Caco-2 (cell line): ENCODE data around the gene MAST4. TPM values are rescaled to one million over a fixed set of nuclear protein-coding genes. Genes with fewer than 3 reads are reported as not detected.

ENCODE experiments used
- BruUV-seq: library from RNA; stranded (reverse); fragments of 400-500 nt; replicated peaks from 2 replicates; lab custom pipeline; 2021; lab: Mats Ljungman, UMichigan
- CTCF ChIA-PET: fragments of 300-600 bp; sonication (Branson Sonifier 250); formaldehyde crosslinking; loops from one replicate; lab custom pipeline; 2022; ENCODE audit warnings: antibody characterized with exemption; lab: Charles Lee
- POLR2A ChIA-PET: fragments of 300-600 bp; sonication (Branson Sonifier 250); formaldehyde crosslinking; loops from one replicate; lab custom pipeline; 2022; ENCODE audit warnings: antibody characterized with exemption; lab: Charles Lee
- DNase-seq, 2 experiments: peaks; one replicate each; pipeline versions ENCODE4 v3.0.0 to v3.0.0-alpha.2; 2020 to 2022
- H3K27me3 ChIP-seq: replicated peaks from 2 replicates; pipeline ENCODE4 v1.6.0; 2011; ENCODE audit warnings: low read length; ENCODE audit not compliant: control insufficient read depth, insufficient read depth
- H3K36me3 ChIP-seq: 2 replicates; pipeline ENCODE4 v1.5.1; 2011; ENCODE audit warnings: low read length; ENCODE audit not compliant: control insufficient read depth, insufficient read depth
- H3K4me1 ChIP-seq: fragments of 250-450 bp; sonication (Bioruptor Pico); 2 replicates; pipeline ENCODE4 v1.5.1; 2020; ENCODE audit warnings: mild to moderate bottlenecking
- H3K4me3 ChIP-seq: 2 replicates; pipeline ENCODE4 v1.5.1; 2011; ENCODE audit warnings: low read depth, mild to moderate bottlenecking, control low read depth, low read length
- H3K9me3 ChIP-seq: fragments of 250-450 bp; sonication (Bioruptor Pico); 2 replicates; pipeline ENCODE4 v1.5.1; 2020; ENCODE audit warnings: mild to moderate bottlenecking, moderate library complexity
- H3K27ac Mint-ChIP-seq: one replicate; pipeline ENCODE4 v1.8.0; 2022; ENCODE audit warnings: mixed read lengths; ENCODE audit not compliant: unreplicated experiment
- H3K27me3 Mint-ChIP-seq: one replicate; pipeline ENCODE4 v1.8.0; 2022; ENCODE audit warnings: mixed read lengths; ENCODE audit not compliant: insufficient read depth, unreplicated experiment
- H3K36me3 Mint-ChIP-seq: one replicate; pipeline ENCODE4 v1.8.0; 2022; ENCODE audit warnings: mild to moderate bottlenecking, mixed read lengths; ENCODE audit not compliant: insufficient read depth, unreplicated experiment
- H3K4me1 Mint-ChIP-seq: one replicate; pipeline ENCODE4 v1.8.0; 2022; ENCODE audit warnings: low read depth, mixed read lengths; ENCODE audit not compliant: unreplicated experiment
- H3K4me3 Mint-ChIP-seq: one replicate; pipeline ENCODE4 v1.8.0; 2022; ENCODE audit warnings: mild to moderate bottlenecking, moderate library complexity, mixed read lengths; ENCODE audit not compliant: unreplicated experiment
- H3K9me3 Mint-ChIP-seq: one replicate; pipeline ENCODE4 v1.8.0; 2022; ENCODE audit warnings: mixed read lengths; ENCODE audit not compliant: unreplicated experiment
- intact Hi-C: fragments of 100-400 bp; cut with micrococcal nuclease; formaldehyde crosslinking; loops from one replicate; pipeline ENCODE4 v1.10.0; 2022; ENCODE audit not compliant: unreplicated experiment
- total RNA-seq: library from RNA; stranded (reverse); gene quantifications from 2 replicates; pipeline ENCODE4 v1.2.3, GENCODE V29; 2022
- TF ChIP-seq, protein P1 (sequence below), 2 experiments: fragments of 200-600 bp in 1 of 2; IDR thresholded peaks; 1 replicate in 1 of 2; 2 replicates in 1 of 2; pipeline versions ENCODE4 v1.5.1 to v1.8.0; 2011 to 2022; ENCODE audit warnings: antibody characterized with exemption in 1 of 2, control low read depth in 1 of 2, inconsistent platforms in 1 of 2, low read depth in 1 of 2, low read length in 1 of 2, mild to moderate bottlenecking in 1 of 2, moderate library complexity in 1 of 2; ENCODE audit not compliant: insufficient read depth in 1 of 2, severe bottlenecking in 1 of 2, unreplicated experiment in 1 of 2

The MAST4 gene
- total RNA-seq, 1 experiment from 2014 or later, result 17.8 TPM

DNA sequence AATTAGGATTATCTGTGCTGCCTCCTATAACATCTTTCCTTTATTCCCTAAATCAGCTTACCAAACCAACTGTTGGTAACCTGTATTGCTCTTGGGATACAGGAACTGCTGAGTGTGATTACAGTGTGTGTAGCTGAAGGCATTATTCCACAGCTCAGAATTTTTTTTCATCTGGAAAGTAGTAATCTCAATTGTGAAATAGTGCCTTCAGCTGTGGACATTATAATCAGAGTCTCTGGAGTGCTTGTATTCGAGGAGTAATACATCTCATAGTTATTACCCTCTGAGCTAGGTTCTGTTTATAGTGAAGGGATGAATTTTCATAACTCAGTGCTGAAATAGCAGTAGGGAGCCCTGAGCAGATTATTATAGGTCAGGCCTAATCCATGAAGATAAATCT, 199.5 kb downstream of the MAST4 start:
- ChIA-PET POLR2A (no interaction called here), CTCF (interaction anchor here (1.1 kb wide), 1 partner anchor 489 kb away, joined by 3 read pairs; no protein-coding TSS in a partner anchor)
- Mint-ChIP-seq H3K4me3 (no peak overlapping the region), H3K36me3 (no peaks in the 10 kb centered on the region), H3K9me3 (no peaks in the 10 kb centered on the region), H3K4me1 (peaks cover 4% of the 10 kb centered on the region), H3K27me3 (peaks cover 21% of the 10 kb centered on the region), H3K27ac (no peak overlapping the region)
- TF ChIP-seq, protein P1, sequence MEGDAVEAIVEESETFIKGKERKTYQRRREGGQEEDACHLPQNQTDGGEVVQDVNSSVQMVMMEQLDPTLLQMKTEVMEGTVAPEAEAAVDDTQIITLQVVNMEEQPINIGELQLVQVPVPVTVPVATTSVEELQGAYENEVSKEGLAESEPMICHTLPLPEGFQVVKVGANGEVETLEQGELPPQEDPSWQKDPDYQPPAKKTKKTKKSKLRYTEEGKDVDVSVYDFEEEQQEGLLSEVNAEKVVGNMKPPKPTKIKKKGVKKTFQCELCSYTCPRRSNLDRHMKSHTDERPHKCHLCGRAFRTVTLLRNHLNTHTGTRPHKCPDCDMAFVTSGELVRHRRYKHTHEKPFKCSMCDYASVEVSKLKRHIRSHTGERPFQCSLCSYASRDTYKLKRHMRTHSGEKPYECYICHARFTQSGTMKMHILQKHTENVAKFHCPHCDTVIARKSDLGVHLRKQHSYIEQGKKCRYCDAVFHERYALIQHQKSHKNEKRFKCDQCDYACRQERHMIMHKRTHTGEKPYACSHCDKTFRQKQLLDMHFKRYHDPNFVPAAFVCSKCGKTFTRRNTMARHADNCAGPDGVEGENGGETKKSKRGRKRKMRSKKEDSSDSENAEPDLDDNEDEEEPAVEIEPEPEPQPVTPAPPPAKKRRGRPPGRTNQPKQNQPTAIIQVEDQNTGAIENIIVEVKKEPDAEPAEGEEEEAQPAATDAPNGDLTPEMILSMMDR (IDR thresholded peaks at IDR 0.05; ENCODE audit: insufficient read depth in 1 of 2, low read depth in 1 of 2, low read length in 1 of 2, severe bottlenecking in 1 of 2, unreplicated experiment in 1 of 2), result no peak
- BruUV-seq, result no TSS peak
- Histone ChIP-seq H3K36me3 (no peaks in the 10 kb centered on the region), H3K4me1 (peaks cover 4% of the 10 kb centered on the region; the same call in 1 of the 2 replicates), H3K27me3 (no peaks in the 10 kb centered on the region), H3K9me3 (no peaks in the 10 kb centered on the region), H3K4me3 (no peak overlapping the region)
- intact Hi-C loops, result no loop called here
- no peak for DNase-seq

DNA sequence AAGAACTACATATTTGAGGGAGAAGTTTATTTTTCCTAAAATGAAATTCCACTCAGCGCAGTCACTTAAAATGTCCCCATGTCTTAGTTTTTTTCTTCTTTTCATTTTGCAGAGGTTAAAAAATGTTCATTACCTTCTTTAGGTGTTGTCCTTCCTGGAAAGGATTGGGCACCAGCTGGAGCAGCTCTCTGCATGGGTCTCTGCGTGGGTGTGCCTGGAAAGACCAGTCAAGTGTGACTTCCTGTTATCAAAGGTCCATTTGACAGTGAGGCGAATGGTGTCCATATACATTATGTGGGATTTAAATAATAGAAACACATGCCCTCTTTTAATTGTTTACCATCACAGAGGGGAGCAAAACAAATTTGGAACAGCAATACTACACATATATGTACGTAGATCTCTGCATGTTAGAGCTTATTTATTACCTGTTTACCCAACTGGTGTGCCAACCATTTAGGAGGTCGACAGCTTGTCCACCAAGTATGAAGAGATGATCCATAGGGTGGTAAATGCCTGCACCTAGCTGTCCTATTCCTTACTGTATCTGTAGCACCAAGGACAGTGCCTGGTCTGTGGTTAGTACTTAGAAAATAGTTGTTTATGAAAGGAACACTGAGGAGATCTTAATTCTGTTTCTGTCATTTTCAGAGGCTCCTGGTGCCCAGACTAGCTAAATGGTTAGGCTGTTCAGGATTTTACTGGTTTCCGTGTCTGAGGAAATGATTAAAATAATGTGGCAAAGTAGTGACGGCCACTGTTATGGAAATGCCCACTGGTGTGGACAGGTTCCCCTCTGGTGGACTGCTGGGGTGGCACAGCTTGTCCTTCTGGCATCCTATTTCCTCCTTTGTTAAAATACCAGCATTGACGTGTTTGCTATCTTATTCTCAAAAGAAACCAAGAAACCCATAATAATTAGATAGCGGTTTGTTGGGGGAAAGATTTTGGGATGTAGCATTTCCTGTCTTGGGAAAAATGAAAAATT, 200.4 kb downstream of the MAST4 start:
- BruUV-seq, result no TSS peak
- POLR2A ChIA-PET, result no interaction called here
- no peaks in the 10 kb centered on the region for H3K9me3 ChIP-seq
- no peak overlapping the region for H3K4me3 ChIP-seq
- no peaks in the 10 kb centered on the region for H3K27me3 ChIP-seq
- TF ChIP-seq, protein P1 (IDR thresholded peaks at IDR 0.05; ENCODE audit: insufficient read depth in 1 of 2, low read depth in 1 of 2, low read length in 1 of 2, severe bottlenecking in 1 of 2, unreplicated experiment in 1 of 2), result peak in 1 of 2 experiments; percentile 11
- peak in 1 of 2 experiments; percentile 5 for DNase-seq
- intact Hi-C loops, result loop anchor here (1.0 kb wide), 1 partner anchor 489 kb away; no protein-coding TSS in a partner anchor
- CTCF ChIA-PET, result interaction anchor here (0.9 to 1.1 kb wide), 2 partner anchors 32 to 490 kb away, joined by 3 read pairs; no protein-coding TSS in a partner anchor
- Mint-ChIP-seq H3K9me3 (no peaks in the 10 kb centered on the region), H3K27ac (no peak overlapping the region), H3K4me1 (peaks cover 4% of the 10 kb centered on the region), H3K27me3 (peaks cover 26% of the 10 kb centered on the region), H3K4me3 (no peak overlapping the region), H3K36me3 (no peaks in the 10 kb centered on the region)
- H3K36me3 ChIP-seq, result no peaks in the 10 kb centered on the region
- H3K4me1 ChIP-seq, result no peaks in the 10 kb centered on the region; the same call in 1 of the 2 replicates

DNA sequence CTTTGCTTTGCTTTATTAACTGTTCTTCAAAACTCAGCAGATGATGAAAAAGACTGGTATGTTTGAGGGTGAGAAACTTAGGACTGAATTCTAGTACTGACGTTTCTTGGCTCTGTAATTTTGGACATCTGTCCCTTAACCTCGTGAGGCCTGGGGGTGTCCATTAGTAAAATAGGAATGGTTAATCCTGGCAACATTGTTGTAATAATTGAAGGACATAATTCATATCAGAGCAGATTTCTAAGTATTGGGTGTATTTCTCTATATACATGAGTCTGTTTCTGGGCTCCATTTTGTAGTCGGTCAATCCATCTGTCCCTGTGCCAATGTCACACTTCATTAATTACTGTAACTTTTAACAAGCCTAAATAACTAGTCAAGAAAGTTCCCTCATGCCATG, 206.7 kb downstream of the MAST4 start:
- Mint-ChIP-seq H3K27ac (no peak overlapping the region), H3K4me3 (no peak overlapping the region), H3K4me1 (no peaks in the 10 kb centered on the region), H3K36me3 (no peaks in the 10 kb centered on the region), H3K27me3 (peaks cover 39% of the 10 kb centered on the region), H3K9me3 (no peaks in the 10 kb centered on the region)
- H3K4me1 ChIP-seq, result no peaks in the 10 kb centered on the region
- ChIA-PET CTCF (no interaction called here), POLR2A (no interaction called here)
- no peak for DNase-seq
- H3K4me3 ChIP-seq, result no peak overlapping the region
- no peaks in the 10 kb centered on the region for H3K36me3 ChIP-seq
- TF ChIP-seq, protein P1 (IDR thresholded peaks at IDR 0.05; ENCODE audit: insufficient read depth in 1 of 2, low read depth in 1 of 2, low read length in 1 of 2, severe bottlenecking in 1 of 2, unreplicated experiment in 1 of 2), result no peak
- peaks cover 1% of the 10 kb centered on the region for H3K27me3 ChIP-seq
- intact Hi-C loops, result no loop called here
- BruUV-seq, result no TSS peak
- no peaks in the 10 kb centered on the region for H3K9me3 ChIP-seq
